Measurements from ENCODE around the gene COMMD10.

DNA sequence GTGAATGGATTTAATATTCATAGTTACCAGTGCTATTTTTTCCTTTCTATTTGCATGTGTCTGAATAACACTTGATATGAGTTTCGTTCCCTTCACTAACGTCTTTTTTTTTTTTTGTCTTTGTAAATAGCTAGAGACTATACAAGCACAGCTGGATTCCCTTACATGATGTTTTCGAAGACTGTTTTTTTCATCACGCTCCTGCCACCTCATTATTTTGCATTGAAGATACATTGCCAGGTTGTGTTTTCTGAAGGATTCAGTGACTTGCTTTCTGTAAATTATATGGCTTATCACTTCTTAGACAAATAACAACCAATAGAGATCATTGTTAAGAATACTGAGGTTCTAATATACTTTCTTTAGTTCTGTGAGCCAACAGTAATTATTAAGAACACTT is 207.5 kb downstream of the COMMD10 start:
- TF ChIP-seq, protein P1, sequence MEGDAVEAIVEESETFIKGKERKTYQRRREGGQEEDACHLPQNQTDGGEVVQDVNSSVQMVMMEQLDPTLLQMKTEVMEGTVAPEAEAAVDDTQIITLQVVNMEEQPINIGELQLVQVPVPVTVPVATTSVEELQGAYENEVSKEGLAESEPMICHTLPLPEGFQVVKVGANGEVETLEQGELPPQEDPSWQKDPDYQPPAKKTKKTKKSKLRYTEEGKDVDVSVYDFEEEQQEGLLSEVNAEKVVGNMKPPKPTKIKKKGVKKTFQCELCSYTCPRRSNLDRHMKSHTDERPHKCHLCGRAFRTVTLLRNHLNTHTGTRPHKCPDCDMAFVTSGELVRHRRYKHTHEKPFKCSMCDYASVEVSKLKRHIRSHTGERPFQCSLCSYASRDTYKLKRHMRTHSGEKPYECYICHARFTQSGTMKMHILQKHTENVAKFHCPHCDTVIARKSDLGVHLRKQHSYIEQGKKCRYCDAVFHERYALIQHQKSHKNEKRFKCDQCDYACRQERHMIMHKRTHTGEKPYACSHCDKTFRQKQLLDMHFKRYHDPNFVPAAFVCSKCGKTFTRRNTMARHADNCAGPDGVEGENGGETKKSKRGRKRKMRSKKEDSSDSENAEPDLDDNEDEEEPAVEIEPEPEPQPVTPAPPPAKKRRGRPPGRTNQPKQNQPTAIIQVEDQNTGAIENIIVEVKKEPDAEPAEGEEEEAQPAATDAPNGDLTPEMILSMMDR (IDR thresholded peaks at IDR 0.05) = no peak
- TF ChIP-seq POLR2A (IDR thresholded peaks at IDR 0.05) = no peak

All from Peyer's patch (tissue), 4 donors.